HG03575 (cell line): ENCODE results near the gene UPK3BL1.
"Not testable (repeated sequence)": the region's sequence is repeated elsewhere in the genome, so short reads cannot be mapped to it uniquely, and the experiment has no call there.

Source experiments
- ATAC-seq: cut with Tn5 transposase; IDR thresholded peaks from one replicate; pipeline ENCODE4 v1.9.1; 2021; ENCODE audit not compliant: unreplicated experiment, insufficient number of reproducible peaks, low FRiP score; ENCODE audit errors: extremely low read depth

The UPK3BL1 gene, protein sequence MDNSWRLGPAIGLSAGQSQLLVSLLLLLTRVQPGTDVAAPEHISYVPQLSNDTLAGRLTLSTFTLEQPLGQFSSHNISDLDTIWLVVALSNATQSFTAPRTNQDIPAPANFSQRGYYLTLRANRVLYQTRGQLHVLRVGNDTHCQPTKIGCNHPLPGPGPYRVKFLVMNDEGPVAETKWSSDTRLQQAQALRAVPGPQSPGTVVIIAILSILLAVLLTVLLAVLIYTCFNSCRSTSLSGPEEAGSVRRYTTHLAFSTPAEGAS

DNA sequence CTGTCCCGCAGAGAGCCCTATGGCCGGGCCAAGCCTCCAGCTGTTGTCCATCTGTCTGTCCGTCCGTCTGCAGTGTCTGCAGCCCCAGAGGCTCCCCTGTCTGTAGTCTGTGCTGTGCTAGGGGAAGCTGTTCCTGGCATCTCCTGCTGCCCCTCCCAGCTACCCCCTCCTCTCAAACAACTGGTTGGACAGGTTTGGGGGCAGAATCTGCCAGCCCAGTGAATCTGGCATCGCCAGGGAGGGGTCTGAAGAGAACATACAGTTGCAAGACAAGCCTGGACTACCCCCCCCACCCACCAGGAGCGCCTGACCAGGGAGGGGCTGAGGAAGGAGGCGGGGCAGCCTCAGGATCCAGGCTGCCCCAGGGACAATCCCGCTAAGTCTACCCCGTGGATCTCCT, at the start of gene UPK3BL1:
UPK3BL1 (minus strand) TSS at position 101 of the 400 bp plus-strand sequence; CDS start at position 51, 50 bp downstream.
- ATAC-seq: not testable (repeated sequence)

GRCh38 chr7:102690602-102691001, 48.0 kb upstream of the UPK3BL1 start:
- not testable (repeated sequence) for ATAC-seq

- not testable (repeated sequence) for ATAC-seq
These were observed 47.1 kb upstream of the UPK3BL1 start for GRCh38 chr7:102689436-102690282.

GRCh38 chr7:102688299-102689036, 45.9 kb upstream of the UPK3BL1 start:
- not testable (repeated sequence) for ATAC-seq

- not testable (repeated sequence) for ATAC-seq
These were observed 40.0 kb upstream of the UPK3BL1 start for GRCh38 chr7:102682560-102682959.

DNA sequence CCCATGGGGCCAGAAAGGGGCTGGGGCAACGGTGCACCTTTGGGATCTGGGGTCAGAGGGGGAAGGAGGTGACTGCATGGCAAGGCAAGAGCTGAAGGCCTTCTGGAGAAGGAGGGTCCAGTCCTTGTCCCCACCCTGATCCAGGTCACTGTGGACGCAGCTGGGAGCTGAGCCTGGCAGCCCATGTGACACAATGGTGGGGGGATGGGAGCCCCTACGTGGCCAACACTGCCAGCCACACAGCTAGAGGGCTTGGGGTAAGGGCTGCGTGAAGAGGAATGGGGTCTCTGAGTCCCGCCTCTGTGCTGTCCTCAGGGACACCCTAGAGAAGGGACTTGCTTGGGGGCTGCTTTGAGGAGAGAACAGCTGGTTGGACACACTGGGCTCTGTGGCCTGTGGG, 38.2 kb upstream of the UPK3BL1 start:
- not testable (repeated sequence) for ATAC-seq

- ATAC-seq: not testable (repeated sequence)
These were observed 33.0 kb upstream of the UPK3BL1 start for GRCh38 chr7:102675545-102675944.

DNA sequence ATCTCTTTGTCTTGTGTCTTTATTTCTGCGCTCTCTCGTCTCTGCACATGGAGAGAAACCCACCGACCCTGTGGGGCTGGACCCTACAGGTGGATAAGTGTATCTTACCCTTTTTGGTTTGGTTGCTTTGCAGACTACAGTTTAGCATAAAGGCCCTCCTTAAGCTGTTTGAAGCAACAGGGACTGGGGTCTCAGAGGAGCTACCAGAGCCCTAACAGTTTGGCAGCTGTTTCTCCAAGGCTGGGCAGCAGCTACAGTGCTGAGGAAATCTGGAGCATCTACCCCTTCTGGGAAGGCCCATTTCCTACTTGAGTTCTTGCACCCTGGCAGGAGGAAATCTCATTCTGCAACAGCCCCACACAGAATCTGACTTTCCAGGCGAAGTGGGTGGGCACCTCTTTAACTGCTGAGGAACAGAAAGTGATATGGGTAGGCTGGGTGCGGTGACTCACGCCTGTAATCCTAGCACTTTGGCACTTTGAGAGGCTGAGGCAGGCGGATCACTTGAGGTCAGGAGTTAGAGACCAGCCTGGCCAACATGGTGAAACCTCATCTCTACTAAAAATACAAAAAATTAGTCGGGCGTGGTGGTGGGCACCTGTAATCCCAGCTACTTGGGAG, 31.0 kb upstream of the UPK3BL1 start:
- not testable (repeated sequence) for ATAC-seq

DNA sequence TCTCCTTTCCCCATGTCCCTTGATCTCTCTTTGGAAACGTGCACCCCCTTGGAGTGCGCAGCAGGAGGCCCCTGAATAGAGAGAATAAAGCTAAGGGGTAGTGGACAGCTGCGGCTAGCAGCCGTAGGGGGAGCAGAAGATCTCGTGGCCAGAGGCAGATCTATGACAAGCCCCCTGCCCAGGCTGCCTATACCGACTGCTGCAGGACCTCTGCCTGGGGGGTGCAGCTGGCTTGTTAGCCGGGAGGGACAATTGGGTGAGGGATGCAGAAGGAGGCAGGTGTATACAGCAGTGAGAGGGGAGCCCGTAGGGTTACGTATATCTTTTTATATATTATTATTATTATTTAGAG, 29.3 kb upstream of the UPK3BL1 start:
- peak; percentile 9 for ATAC-seq

- ATAC-seq: peak; percentile 50
These were observed 28.8 kb upstream of the UPK3BL1 start, which contains the start of gene POLR2J2 for GRCh38 chr7:102671166-102671955. POLR2J2 (minus strand) TSS chr7:102671663; CDS start chr7:102671601, 62 bp downstream.

- not testable (repeated sequence) for ATAC-seq
These were observed 24.9 kb upstream of the UPK3BL1 start for GRCh38 chr7:102667523-102667922.

DNA sequence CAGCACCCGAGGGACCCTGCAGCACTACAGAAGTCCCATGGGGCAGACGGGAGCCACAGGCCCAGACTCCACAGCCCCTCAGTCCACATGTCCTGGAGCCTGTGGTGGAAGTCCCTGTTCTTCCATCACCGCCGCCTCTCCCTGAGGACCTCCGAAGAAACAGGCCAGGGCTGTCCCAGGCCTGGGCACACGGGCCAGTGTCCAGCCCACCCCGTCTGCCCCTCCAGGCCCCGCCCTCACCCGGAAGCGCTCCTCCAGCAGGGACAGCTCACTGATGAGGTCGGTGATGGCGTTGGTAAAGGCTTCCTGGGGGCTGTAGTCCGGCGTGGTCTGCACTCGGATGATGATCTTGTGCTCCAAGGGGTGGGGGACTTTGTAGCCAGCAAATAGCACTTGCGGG, 24.3 kb upstream of the UPK3BL1 start:
- not testable (repeated sequence) for ATAC-seq

DNA sequence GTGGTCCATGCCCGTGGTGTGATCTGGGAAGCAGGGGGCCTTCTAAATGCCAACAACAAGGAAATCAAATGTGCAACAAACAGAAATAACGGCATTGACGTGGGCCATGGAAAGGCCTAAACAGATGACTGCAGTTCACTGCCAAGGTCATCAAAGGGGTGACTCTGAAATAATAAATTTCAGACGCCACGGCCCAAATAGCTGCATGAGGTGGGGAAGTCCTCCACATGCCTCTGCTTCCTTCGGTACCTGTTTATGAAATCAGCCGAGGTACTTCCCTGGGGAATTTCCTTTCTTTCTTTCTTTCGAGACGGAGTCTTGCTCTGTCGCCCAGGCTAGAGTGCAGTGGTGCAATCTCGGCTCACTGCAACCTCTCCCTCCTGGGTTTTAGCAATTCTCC, 22.2 kb upstream of the UPK3BL1 start:
- not testable (repeated sequence) for ATAC-seq

DNA sequence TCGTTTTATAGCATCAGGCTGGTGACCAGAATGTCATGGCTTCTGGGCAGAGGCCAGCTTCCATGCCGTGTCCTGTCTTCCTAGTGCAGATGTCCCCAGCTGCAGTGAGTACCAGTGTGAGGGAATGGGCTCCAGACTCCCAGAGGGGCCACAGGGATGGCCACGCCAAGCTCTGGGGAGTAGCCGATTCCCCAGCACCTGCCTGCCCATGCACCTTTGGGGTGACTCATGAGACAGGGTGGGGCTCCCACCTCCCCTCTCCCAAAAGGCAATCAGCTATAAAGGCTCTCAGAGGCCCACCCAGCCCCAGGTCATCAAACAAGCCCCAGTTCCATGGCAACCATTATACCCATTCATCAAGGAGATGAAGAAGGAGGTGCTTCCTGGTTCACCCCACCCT, 7.3 kb upstream of the UPK3BL1 start, which contains the start of gene SPDYE2B:
SPDYE2B (plus strand) TSS at position 396 of the 400 bp plus-strand sequence. CDS start 2,030 bp downstream, outside the sequence.
- not testable (repeated sequence) for ATAC-seq

DNA sequence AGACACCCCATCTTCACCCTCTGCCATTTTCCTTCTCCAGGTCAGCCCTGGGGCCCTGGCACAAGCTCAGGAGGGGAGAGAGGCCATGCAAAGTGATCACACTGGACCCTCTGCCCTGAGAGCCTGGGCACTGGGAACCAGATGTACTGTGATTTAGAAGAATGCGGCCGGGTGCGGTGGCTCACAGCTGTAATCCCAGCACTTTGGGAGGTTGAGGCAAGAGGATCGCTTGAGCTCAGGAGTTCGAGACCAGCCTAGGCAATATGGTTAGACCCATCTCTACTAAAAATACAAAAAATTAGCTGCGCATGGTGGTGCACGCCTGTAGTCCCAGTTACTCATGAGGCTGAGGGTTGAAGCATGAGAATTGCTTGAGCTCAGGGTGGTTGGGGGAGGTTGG, 5.2 kb upstream of the UPK3BL1 start:
- ATAC-seq: not testable (repeated sequence)

GRCh38 chr7:102643404-102643803, 813 bp upstream of the UPK3BL1 start:
- ATAC-seq: not testable (repeated sequence)

GRCh38 chr7:102638848-102639247, 3.7 kb downstream of the UPK3BL1 start:
- not testable (repeated sequence) for ATAC-seq

DNA sequence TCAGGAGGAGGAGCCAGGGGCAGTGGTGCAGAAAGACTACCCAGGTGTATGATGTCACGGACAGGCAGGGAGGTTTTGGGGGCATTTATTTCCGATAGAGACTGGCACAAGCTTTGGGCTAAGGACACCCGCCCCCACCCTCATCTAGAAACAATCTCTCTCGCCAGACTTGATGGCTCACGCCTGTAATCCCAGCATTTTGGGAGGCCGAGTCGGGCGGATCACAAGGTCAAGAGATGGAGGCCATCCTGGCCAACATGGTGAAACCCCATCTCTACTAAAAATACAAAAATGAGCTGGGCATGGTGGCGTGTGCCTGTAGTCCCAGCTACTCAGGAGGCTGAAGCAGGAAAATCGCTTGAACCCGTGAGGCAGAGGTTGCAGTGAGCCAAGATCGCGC, 5.6 kb downstream of the UPK3BL1 start:
- not testable (repeated sequence) for ATAC-seq
